Mesenchymal stem cell (in vitro differentiated cells and primary cell): Measurements from ENCODE around the gene SAA2.

ENCODE experiments used
- DNase-seq: peaks from one replicate; pipeline ENCODE4 v3.0.0-alpha.2; 2013
- H2AFZ ChIP-seq: one replicate; pipeline ENCODE4 v1.6.1; 2013; ENCODE audit warnings: low read depth, mild to moderate bottlenecking, control low read depth, inconsistent platforms, low read length, moderate library complexity
- H2AK5ac ChIP-seq: 2 replicates; pipeline ENCODE4 v1.6.1; 2013; ENCODE audit warnings: low read length, moderate library complexity, mild to moderate bottlenecking, inconsistent platforms; ENCODE audit not compliant: severe bottlenecking
- H2BK120ac ChIP-seq: one replicate; pipeline ENCODE4 v1.6.1; 2013; ENCODE audit warnings: low read depth, mild to moderate bottlenecking, inconsistent platforms, low read length, moderate library complexity
- H2BK12ac ChIP-seq, 2 experiments: one replicate each; pipeline ENCODE4 v1.6.1; 2013; ENCODE audit warnings: inconsistent platforms in 2 of 2, low read length in 2 of 2, mild to moderate bottlenecking in 2 of 2, moderate library complexity in 2 of 2, control low read depth in 1 of 2
- H2BK15ac ChIP-seq: one replicate; pipeline ENCODE4 v1.6.1; 2013; ENCODE audit warnings: mild to moderate bottlenecking, low read depth, inconsistent platforms; ENCODE audit not compliant: poor library complexity, severe bottlenecking
- H2BK5ac ChIP-seq: 2 replicates; pipeline ENCODE4 v1.6.1; 2013; ENCODE audit warnings: low read depth, mild to moderate bottlenecking, low read length, control low read depth, inconsistent platforms; ENCODE audit not compliant: poor library complexity, severe bottlenecking
- H3K14ac ChIP-seq, 2 experiments: one replicate each; pipeline ENCODE4 v1.6.1; 2013; ENCODE audit warnings: inconsistent platforms in 2 of 2, low read length in 2 of 2, control low read depth in 1 of 2, mild to moderate bottlenecking in 1 of 2, moderate library complexity in 1 of 2
- H3K18ac ChIP-seq, 2 experiments: one replicate each; pipeline ENCODE4 v1.6.1; 2013; ENCODE audit warnings: inconsistent platforms in 2 of 2, low read length in 2 of 2, control low read depth in 1 of 2, low read depth in 1 of 2, mild to moderate bottlenecking in 1 of 2
- H3K23ac ChIP-seq, 2 experiments: one replicate each; pipeline ENCODE4 v1.6.1; 2013; ENCODE audit warnings: inconsistent platforms in 2 of 2, low read length in 2 of 2, mild to moderate bottlenecking in 2 of 2, moderate library complexity in 2 of 2, control low read depth in 1 of 2
- H3K27ac ChIP-seq: 2 replicates; pipeline ENCODE4 v1.5.1; 2013; ENCODE audit warnings: mild to moderate bottlenecking, moderate library complexity, low read length, control low read depth, inconsistent platforms; ENCODE audit not compliant: poor library complexity, severe bottlenecking
- H3K27me3 ChIP-seq, 2 experiments: 2 replicates each; pipeline versions ENCODE4 v1.6.1 to v1.7.0; 2013; ENCODE audit warnings: low read length in 2 of 2, mild to moderate bottlenecking in 2 of 2, moderate library complexity in 2 of 2, control low read depth in 1 of 2, inconsistent platforms in 1 of 2; ENCODE audit not compliant: control insufficient read depth in 1 of 2, insufficient read depth in 1 of 2
- H3K36me3 ChIP-seq, 2 experiments: 2 replicates each; pipeline versions ENCODE4 v1.6.1 to v1.7.0; 2013; ENCODE audit warnings: low read length in 2 of 2, control low read depth in 1 of 2, inconsistent platforms in 1 of 2, low read depth in 1 of 2, mild to moderate bottlenecking in 1 of 2; ENCODE audit not compliant: insufficient read depth in 2 of 2, control insufficient read depth in 1 of 2
- H3K4ac ChIP-seq, 2 experiments: one replicate each; pipeline ENCODE4 v1.6.1; 2013; ENCODE audit warnings: inconsistent platforms in 2 of 2, low read length in 2 of 2, mild to moderate bottlenecking in 2 of 2, moderate library complexity in 2 of 2, control low read depth in 1 of 2, low read depth in 1 of 2
- H3K4me1 ChIP-seq: 2 replicates; pipeline ENCODE4 v1.6.1; 2013; ENCODE audit warnings: low read depth, low read length, control low read depth; ENCODE audit not compliant: control insufficient read depth, insufficient read depth
- H3K4me2 ChIP-seq: 2 replicates; pipeline ENCODE4 v1.6.1; 2013; ENCODE audit warnings: low read length, mild to moderate bottlenecking, inconsistent platforms; ENCODE audit not compliant: poor library complexity, severe bottlenecking
- H3K4me3 ChIP-seq, 2 experiments: 2 replicates each; pipeline versions ENCODE4 v1.5.1 to v1.7.0; 2013; ENCODE audit warnings: low read length in 2 of 2, mild to moderate bottlenecking in 2 of 2, control low read depth in 1 of 2, low read depth in 1 of 2; ENCODE audit not compliant: insufficient read depth in 1 of 2
- H3K79me1 ChIP-seq: replicated peaks from 2 replicates; pipeline ENCODE4 v1.6.1; 2013; ENCODE audit warnings: mild to moderate bottlenecking, control low read depth, low read length, inconsistent platforms; ENCODE audit not compliant: poor library complexity, severe bottlenecking
- H3K9ac ChIP-seq: 2 replicates; pipeline ENCODE4 v1.7.0; 2013; ENCODE audit warnings: mild to moderate bottlenecking, low read length, moderate library complexity
- H3K9me3 ChIP-seq: 2 replicates; pipeline ENCODE4 v1.7.0; 2013; ENCODE audit warnings: mild to moderate bottlenecking, low read length; ENCODE audit not compliant: control insufficient read depth
- H4K8ac ChIP-seq: one replicate; pipeline ENCODE4 v1.6.1; 2013; ENCODE audit warnings: inconsistent platforms, mild to moderate bottlenecking, low read length, moderate library complexity
- H4K91ac ChIP-seq: one replicate; pipeline ENCODE4 v1.6.1; 2013; ENCODE audit warnings: mild to moderate bottlenecking, low read length, inconsistent platforms
- WGBS: methylation state at CpG from one replicate; pipeline ENCODE4 v1.1.7; 2013; ENCODE audit warnings: mixed read lengths; 5-methylcytosine and 5-hydroxymethylcytosine counted together

SAA2 gene

GRCh38 chr11:18285841-18286240, 37.4 kb upstream of the SAA2 start:
- Histone ChIP-seq H2BK15ac (no peak overlapping the region), H2BK5ac (no peak overlapping the region), H2BK12ac (no peak overlapping the region), H3K23ac (no peak overlapping the region), H2BK120ac (no peak overlapping the region), H3K9ac (no peak overlapping the region), H3K4ac (no peak overlapping the region), H3K14ac (no peak overlapping the region), H3K79me1 (peaks cover 1% of the 10 kb centered on the region), H3K27me3 (no peaks in the 10 kb centered on the region), H3K4me2 (no peak overlapping the region), H4K91ac (no peak overlapping the region), H3K36me3 (peaks cover 20 to 89% of the 10 kb centered on the region in 2 experiments), H4K8ac (no peak overlapping the region), H2AFZ (no peak overlapping the region), H3K9me3 (no peaks in the 10 kb centered on the region), H3K4me3 (no peak overlapping the region), H3K27ac (no peak overlapping the region), H2AK5ac (no peak overlapping the region), H3K4me1 (no peaks in the 10 kb centered on the region), H3K18ac (no peak overlapping the region)
- no peak for DNase-seq
- WGBS: 98% methylated on average over 1 of the region's 1 CpG

- no peak overlapping the region for H3K27ac ChIP-seq
- H3K36me3 ChIP-seq: peaks cover 18 to 89% of the 10 kb centered on the region in 2 experiments
- 69% methylated on average over 1 of the region's 2 CpGs for WGBS
- H3K14ac ChIP-seq: no peak overlapping the region
- H2BK12ac ChIP-seq: no peak overlapping the region
- no peak overlapping the region for H2BK5ac ChIP-seq
- no peak overlapping the region for H3K18ac ChIP-seq
- H3K23ac ChIP-seq: no peak overlapping the region
- no peak overlapping the region for H2AK5ac ChIP-seq
- H2AFZ ChIP-seq: no peak overlapping the region
- no peak overlapping the region for H4K91ac ChIP-seq
- H3K9me3 ChIP-seq: no peaks in the 10 kb centered on the region
- peaks cover 1% of the 10 kb centered on the region for H3K79me1 ChIP-seq
- H3K4me3 ChIP-seq: no peak overlapping the region
- no peak overlapping the region for H4K8ac ChIP-seq
- no peak overlapping the region for H3K4me2 ChIP-seq
- no peaks in the 10 kb centered on the region for H3K4me1 ChIP-seq
- H2BK120ac ChIP-seq: no peak overlapping the region
- no peak overlapping the region for H3K4ac ChIP-seq
- no peak overlapping the region for H3K9ac ChIP-seq
- no peak for DNase-seq
- no peak overlapping the region for H2BK15ac ChIP-seq
- no peaks in the 10 kb centered on the region for H3K27me3 ChIP-seq
These were observed 34.2 kb upstream of the SAA2 start for GRCh38 chr11:18282626-18283025.

- Histone ChIP-seq H3K27me3 (no peaks in the 10 kb centered on the region), H3K23ac (no peak overlapping the region), H2BK12ac (no peak overlapping the region), H4K91ac (no peak overlapping the region), H3K4me1 (no peaks in the 10 kb centered on the region), H3K27ac (no peak overlapping the region), H3K9ac (no peak overlapping the region), H2BK120ac (no peak overlapping the region), H3K4me3 (no peak overlapping the region), H3K14ac (no peak overlapping the region), H3K18ac (no peak overlapping the region), H3K79me1 (no peaks in the 10 kb centered on the region), H2BK5ac (no peak overlapping the region), H2BK15ac (no peak overlapping the region), H3K4ac (no peak overlapping the region), H2AK5ac (no peak overlapping the region), H4K8ac (no peak overlapping the region), H2AFZ (no peak overlapping the region), H3K4me2 (no peak overlapping the region), H3K9me3 (no peaks in the 10 kb centered on the region), H3K36me3 (peaks cover 13 to 68% of the 10 kb centered on the region in 2 experiments)
- 89% methylated on average over 2 of the region's 4 CpGs for WGBS
- DNase-seq: no peak
These were observed 32.1 kb upstream of the SAA2 start for GRCh38 chr11:18280438-18281045.

GRCh38 chr11:18277565-18278271, 29.2 kb upstream of the SAA2 start:
- Histone ChIP-seq H3K27ac (no peak overlapping the region), H3K18ac (no peak overlapping the region), H3K36me3 (peaks cover 13 to 43% of the 10 kb centered on the region in 2 experiments), H2BK5ac (no peak overlapping the region), H3K4me3 (no peak overlapping the region), H3K9me3 (no peaks in the 10 kb centered on the region), H3K9ac (no peak overlapping the region), H3K4me1 (no peaks in the 10 kb centered on the region), H4K91ac (no peak overlapping the region), H3K4ac (no peak overlapping the region), H2AK5ac (no peak overlapping the region), H3K23ac (no peak overlapping the region), H3K27me3 (no peaks in the 10 kb centered on the region), H2BK15ac (no peak overlapping the region), H4K8ac (no peak overlapping the region), H3K79me1 (no peaks in the 10 kb centered on the region), H2AFZ (no peak overlapping the region), H2BK120ac (no peak overlapping the region), H3K4me2 (no peak overlapping the region), H2BK12ac (no peak overlapping the region), H3K14ac (no peak overlapping the region)
- 86% methylated on average over 4 of the region's 5 CpGs for WGBS
- peak; percentile 60 for DNase-seq
